Measurements from ENCODE around the gene NTN5.

DNA sequence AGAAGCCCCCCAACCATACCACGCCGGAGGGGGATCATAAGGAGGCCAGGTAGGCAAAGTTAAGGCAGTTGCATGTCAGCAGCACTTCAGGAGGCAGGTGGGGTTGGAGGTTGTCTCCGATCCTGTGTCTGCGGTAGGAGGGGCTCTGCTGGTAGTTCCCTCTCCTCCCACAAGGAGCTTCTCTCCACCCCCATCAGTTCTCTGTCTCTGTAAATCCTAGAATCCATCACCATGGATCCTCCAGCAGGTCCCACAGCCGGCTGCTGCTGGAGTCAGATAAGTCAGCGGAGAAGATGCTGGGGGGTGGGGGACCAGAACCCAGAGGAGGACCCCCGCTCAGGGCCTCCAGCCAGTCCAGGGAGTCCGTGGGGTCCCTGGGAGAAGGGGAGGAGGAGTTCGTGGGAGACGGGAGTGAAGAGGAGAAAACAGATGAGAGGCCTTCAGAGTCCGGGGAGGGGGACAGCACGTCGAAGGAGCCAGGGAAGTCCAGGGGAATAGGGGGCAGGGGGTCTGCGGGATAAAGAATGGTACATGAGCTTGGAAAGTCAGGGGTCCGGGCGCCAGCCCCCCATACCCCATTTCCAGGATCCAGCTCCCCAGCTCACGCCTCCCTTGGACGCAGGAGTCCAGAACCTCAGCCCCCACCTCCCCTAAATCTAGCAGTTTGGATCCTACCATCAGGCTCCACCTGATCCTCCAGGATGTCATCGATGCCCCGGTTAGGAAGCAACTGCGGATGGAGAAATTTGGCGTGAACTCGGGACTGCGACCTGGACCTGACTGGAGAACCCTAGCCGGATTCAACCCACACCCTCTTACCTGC lies 40.4 kb upstream of the NTN5 start:
- TF ChIP-seq POLR2A (IDR thresholded peaks at IDR 0.05): no peak
- TF ChIP-seq, protein P1, sequence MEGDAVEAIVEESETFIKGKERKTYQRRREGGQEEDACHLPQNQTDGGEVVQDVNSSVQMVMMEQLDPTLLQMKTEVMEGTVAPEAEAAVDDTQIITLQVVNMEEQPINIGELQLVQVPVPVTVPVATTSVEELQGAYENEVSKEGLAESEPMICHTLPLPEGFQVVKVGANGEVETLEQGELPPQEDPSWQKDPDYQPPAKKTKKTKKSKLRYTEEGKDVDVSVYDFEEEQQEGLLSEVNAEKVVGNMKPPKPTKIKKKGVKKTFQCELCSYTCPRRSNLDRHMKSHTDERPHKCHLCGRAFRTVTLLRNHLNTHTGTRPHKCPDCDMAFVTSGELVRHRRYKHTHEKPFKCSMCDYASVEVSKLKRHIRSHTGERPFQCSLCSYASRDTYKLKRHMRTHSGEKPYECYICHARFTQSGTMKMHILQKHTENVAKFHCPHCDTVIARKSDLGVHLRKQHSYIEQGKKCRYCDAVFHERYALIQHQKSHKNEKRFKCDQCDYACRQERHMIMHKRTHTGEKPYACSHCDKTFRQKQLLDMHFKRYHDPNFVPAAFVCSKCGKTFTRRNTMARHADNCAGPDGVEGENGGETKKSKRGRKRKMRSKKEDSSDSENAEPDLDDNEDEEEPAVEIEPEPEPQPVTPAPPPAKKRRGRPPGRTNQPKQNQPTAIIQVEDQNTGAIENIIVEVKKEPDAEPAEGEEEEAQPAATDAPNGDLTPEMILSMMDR (IDR thresholded peaks at IDR 0.05 in 8 of 11, conservative IDR thresholded peaks at IDR 0.05 in 3 of 11): peak in 1 of 11 experiments; percentile 12
- no peak for TF ChIP-seq POLR2AphosphoS5 (IDR thresholded peaks at IDR 0.05)
